IMR-90 (cell line): ENCODE results near the gene YIPF1. TPM values are rescaled to one million over a fixed set of nuclear protein-coding genes. Genes with fewer than 3 reads are reported as not detected.

Experiments
- ATAC-seq: fragments of 200-7000 bp; cut with Tn5 transposase; 2 replicates; pipeline ENCODE4 v1.9.1; 2020; ENCODE audit warnings: low read depth, mild to moderate bottlenecking, moderate library complexity
- BruUV-seq: library from RNA; stranded (reverse); fragments of 400-500 nt; replicated peaks from 2 replicates; lab custom pipeline; 2021; lab: Mats Ljungman, UMichigan
- CTCF ChIA-PET: fragments of 300-600 bp; formaldehyde crosslinking; extraction: SDS; loops from one replicate; lab custom pipeline; 2021; ENCODE audit warnings: antibody characterized with exemption; lab: Yijun Ruan, JAX
- POLR2A ChIA-PET: fragments of 300-600 bp; sonication (Branson Sonifier 250); formaldehyde crosslinking; loops from one replicate; lab custom pipeline; 2022; ENCODE audit warnings: antibody characterized with exemption; ENCODE audit not compliant: unreplicated experiment; lab: Charles Lee
- DNase-seq: peaks from one replicate; pipeline ENCODE4 v3.0.0; 2013
- H2AFZ ChIP-seq: replicated peaks from 2 replicates; pipeline ENCODE3; 2013; ENCODE audit warnings: low read length, mild to moderate bottlenecking; ENCODE audit not compliant: poor library complexity
- H2AK5ac ChIP-seq: 2 replicates; pipeline ENCODE4 v1.6.1; 2013; ENCODE audit warnings: low read depth, low read length, inconsistent platforms
- H2AK9ac ChIP-seq: replicated peaks from 2 replicates; pipeline ENCODE3; 2013; ENCODE audit warnings: mild to moderate bottlenecking, low read depth, low read length, moderate library complexity; ENCODE audit not compliant: poor library complexity
- H2BK120ac ChIP-seq: 2 replicates; pipeline ENCODE4 v1.6.1; 2013; ENCODE audit warnings: low read depth, low read length, inconsistent platforms
- H2BK15ac ChIP-seq: 3 replicates; pipeline ENCODE4 v1.6.1; 2013; ENCODE audit warnings: low read depth, low read length, inconsistent platforms
- H2BK20ac ChIP-seq: 2 replicates; pipeline ENCODE4 v1.6.1; 2013; ENCODE audit warnings: low read depth, mild to moderate bottlenecking, inconsistent platforms, low read length, moderate library complexity
- H2BK5ac ChIP-seq: 2 replicates; pipeline ENCODE4 v1.6.1; 2013; ENCODE audit warnings: mild to moderate bottlenecking, low read depth, low read length, inconsistent platforms; ENCODE audit not compliant: poor library complexity, severe bottlenecking
- H3K14ac ChIP-seq: replicated peaks from 2 replicates; pipeline ENCODE4 v1.6.1; 2013; ENCODE audit warnings: low read depth, low read length, inconsistent platforms
- H3K18ac ChIP-seq: 2 replicates; pipeline ENCODE4 v1.6.1; 2013; ENCODE audit warnings: low read depth, low read length, control low read depth
- H3K23ac ChIP-seq: 2 replicates; pipeline ENCODE4 v1.6.1; 2013; ENCODE audit warnings: low read depth, low read length, inconsistent platforms
- H3K27ac ChIP-seq: 2 replicates; pipeline ENCODE4 v1.5.1; 2013; ENCODE audit warnings: mild to moderate bottlenecking, control low read depth, low read length; ENCODE audit not compliant: insufficient read depth
- H3K27me3 ChIP-seq: 2 replicates; pipeline ENCODE4 v1.6.1; 2013; ENCODE audit warnings: low read length; ENCODE audit not compliant: control insufficient read depth, insufficient read depth
- H3K36me3 ChIP-seq: 2 replicates; pipeline ENCODE4 v1.6.1; 2013; ENCODE audit warnings: low read length, mixed read lengths; ENCODE audit not compliant: control insufficient read depth, insufficient read depth
- H3K4ac ChIP-seq: 2 replicates; pipeline ENCODE4 v1.6.1; 2013; ENCODE audit warnings: low read depth, low read length, inconsistent platforms
- H3K4me1 ChIP-seq: 2 replicates; pipeline ENCODE4 v1.6.1; 2013; ENCODE audit warnings: low read length, mixed read lengths; ENCODE audit not compliant: control insufficient read depth, insufficient read depth
- H3K4me2 ChIP-seq: 2 replicates; pipeline ENCODE4 v1.6.1; 2013; ENCODE audit warnings: low read depth, mild to moderate bottlenecking, control low read depth, low read length, moderate library complexity
- H3K4me3 ChIP-seq: 2 replicates; pipeline ENCODE4 v1.5.1; 2013; ENCODE audit warnings: low read depth, mild to moderate bottlenecking, control low read depth, low read length, moderate library complexity; ENCODE audit not compliant: insufficient read depth
- H3K56ac ChIP-seq: 2 replicates; pipeline ENCODE4 v1.6.1; 2013; ENCODE audit warnings: low read length, inconsistent platforms; ENCODE audit not compliant: insufficient read depth; ENCODE audit errors: extremely low read depth
- H3K79me1 ChIP-seq, 2 experiments: 2 replicates each; pipeline ENCODE4 v1.6.1; 2013; ENCODE audit warnings: low read length in 2 of 2, inconsistent platforms in 1 of 2, low read depth in 1 of 2
- H3K9ac ChIP-seq: 2 replicates; pipeline ENCODE4 v1.6.1; 2013; ENCODE audit warnings: low read depth, low read length, control low read depth
- H3K9me1 ChIP-seq: 2 replicates; pipeline ENCODE4 v1.6.1; 2013; ENCODE audit warnings: low read length, inconsistent platforms; ENCODE audit not compliant: insufficient read depth
- H3K9me3 ChIP-seq: 2 replicates; pipeline ENCODE4 v1.6.1; 2013; ENCODE audit warnings: low read length; ENCODE audit not compliant: control insufficient read depth, insufficient read depth
- H4K20me1 ChIP-seq: 2 replicates; pipeline ENCODE4 v1.6.1; 2013; ENCODE audit warnings: low read length, inconsistent platforms; ENCODE audit not compliant: insufficient read depth
- H4K5ac ChIP-seq: 2 replicates; pipeline ENCODE4 v1.6.1; 2013; ENCODE audit warnings: mild to moderate bottlenecking, low read depth, low read length, control low read depth
- H4K8ac ChIP-seq, 2 experiments: 2 replicates each; pipeline ENCODE4 v1.6.1; 2013; ENCODE audit warnings: low read depth in 2 of 2, low read length in 2 of 2, control low read depth in 1 of 2, inconsistent platforms in 1 of 2
- H4K91ac ChIP-seq: 2 replicates; pipeline ENCODE4 v1.6.1; 2013; ENCODE audit warnings: low read depth, low read length, inconsistent platforms; ENCODE audit not compliant: insufficient read depth
- BHLHE40 ChIP-seq: fragments of 150-350 bp; IDR thresholded peaks from 2 replicates; pipeline ENCODE4 v1.6.1; 2016; ENCODE audit warnings: mild to moderate bottlenecking, low read depth, low read length
- CHD1 ChIP-seq: IDR thresholded peaks from 2 replicates; pipeline ENCODE4 v1.6.1; 2012; ENCODE audit warnings: low read depth, low read length, improper control_type of control experiment
- CTCF ChIP-seq: conservative IDR thresholded peaks from 2 replicates; pipeline ENCODE4 v1.5.1; 2012; ENCODE audit warnings: mild to moderate bottlenecking, low read depth, low read length, improper control_type of control experiment
- ELK1 ChIP-seq: fragments of 150-350 bp; IDR thresholded peaks from 2 replicates; pipeline ENCODE4 v1.6.1; 2016; ENCODE audit warnings: low read depth, mild to moderate bottlenecking, low read length, moderate library complexity, borderline replicate concordance
- FOS ChIP-seq: fragments of 150-350 bp; IDR thresholded peaks from 2 replicates; pipeline ENCODE4 v1.6.1; 2016; ENCODE audit warnings: low read depth, low read length
- MAZ ChIP-seq: IDR thresholded peaks from 2 replicates; pipeline ENCODE4 v1.6.1; 2012; ENCODE audit warnings: low read depth, mild to moderate bottlenecking, low read length, improper control_type of control experiment, moderate library complexity, borderline replicate concordance
- MXI1 ChIP-seq: IDR thresholded peaks from 2 replicates; pipeline ENCODE4 v1.6.1; 2012; ENCODE audit warnings: low read depth, mild to moderate bottlenecking, low read length, moderate library complexity, borderline replicate concordance
- NFE2L2 ChIP-seq: fragments of 150-350 bp; IDR thresholded peaks from 2 replicates; pipeline ENCODE4 v1.6.1; 2016; ENCODE audit warnings: low read depth, mild to moderate bottlenecking, low read length
- RAD21 ChIP-seq: IDR thresholded peaks from 2 replicates; pipeline ENCODE4 v1.6.1; 2012; ENCODE audit warnings: low read length, improper control_type of control experiment
- RCOR1 ChIP-seq: IDR thresholded peaks from 2 replicates; pipeline ENCODE4 v1.6.1; 2012; ENCODE audit warnings: mild to moderate bottlenecking, low read length, improper control_type of control experiment; ENCODE audit not compliant: insufficient replicate concordance
- RFX5 ChIP-seq: IDR thresholded peaks from 2 replicates; pipeline ENCODE4 v1.8.0; 2012; ENCODE audit warnings: low read depth, mild to moderate bottlenecking, low read length, moderate library complexity
- USF2 ChIP-seq: fragments of 150-350 bp; IDR thresholded peaks from 2 replicates; pipeline ENCODE4 v1.6.1; 2017; ENCODE audit warnings: mild to moderate bottlenecking, antibody characterized with exemption, low read length, low read depth
- WGBS, 2 experiments: methylation state at CpG; one replicate each; pipeline versions ENCODE4 v1.1.5 to v1.1.7; 2013; ENCODE audit warnings: missing lambda C conversion rate in 2 of 2; ENCODE audit not compliant: insufficient read length in 1 of 2; ENCODE audit errors: extremely low coverage in 2 of 2; 5-methylcytosine and 5-hydroxymethylcytosine counted together
- dilution Hi-C: fragments of 300-500 bp; cut with HindIII; formaldehyde crosslinking; loops from one replicate; pipeline ENCODE4 v1.14.3; 2018; ENCODE audit warnings: low sequenced_read_pairs; ENCODE audit not compliant: unreplicated experiment
- in situ Hi-C: fragments of 300-500 bp; cut with MboI; formaldehyde crosslinking; loops from 3 replicates; pipeline ENCODE4 v1.14.3; 2019; ENCODE audit warnings: low sequenced_read_pairs, inconsistent platforms, mixed read lengths
- intact Hi-C: fragments of 100-400 bp; cut with micrococcal nuclease; formaldehyde crosslinking; loops from 2 replicates; pipeline ENCODE4 v1.10.0; 2022
- polyA plus RNA-seq, 3 experiments: library from polyadenylated mRNA; depleted of rRNA; stranded (reverse); fragments of >200 nt; gene quantifications; 2 replicates each; pipeline ENCODE4 v1.2.3, GENCODE V29; 2012; ENCODE audit warnings: low replicate concordance in 1 of 3
- total RNA-seq: library from RNA; depleted of rRNA; stranded (reverse); fragments of >200 nt; gene quantifications from 2 replicates; pipeline ENCODE4 v1.2.3, GENCODE V29; 2012

YIPF1 gene
- total and polyA plus RNA-seq, 2 of the 4 experiments (the other 2 are of a cell fraction) = 23.7 to 35.3 TPM

- Histone ChIP-seq H2AK5ac (no peak overlapping the region), H3K9ac (no peak overlapping the region), H3K18ac (no peak overlapping the region), H3K23ac (no peak overlapping the region), H3K36me3 (peaks cover 3% of the 10 kb centered on the region; the same call in 1 of the 2 replicates), H2BK20ac (no peak overlapping the region), H2BK5ac (no peak overlapping the region), H4K20me1 (no peaks in the 10 kb centered on the region), H3K9me3 (no peaks in the 10 kb centered on the region; the same call in 1 of the 2 replicates), H4K91ac (no peak overlapping the region), H3K9me1 (no peaks in the 10 kb centered on the region; the same call in 1 of the 2 replicates), H2AK9ac (no peak overlapping the region), H3K79me1 (peaks cover 17 to 21% of the 10 kb centered on the region in 2 experiments; a peak in 3 of 4 replicates), H2BK15ac (no peak overlapping the region), H4K8ac (no peak overlapping the region), H3K4me3 (no peak overlapping the region), H3K14ac (no peak overlapping the region), H3K4me1 (peaks cover 6% of the 10 kb centered on the region; the same call in 1 of the 2 replicates), H3K4me2 (no peak overlapping the region), H3K4ac (no peak overlapping the region), H3K27ac (no peak overlapping the region), H3K27me3 (no peaks in the 10 kb centered on the region), H2BK120ac (no peak overlapping the region), H2AFZ (no peak overlapping the region), H3K56ac (no peak overlapping the region), H4K5ac (no peak overlapping the region)
- in situ Hi-C loops (no loop called here), intact Hi-C loops (no loop called here), dilution Hi-C loops (no loop called here)
- ChIA-PET CTCF (interaction anchor here (1.5 kb wide), 1 partner anchor 16 kb away, joined by 4 read pairs; no protein-coding TSS in a partner anchor), POLR2A (no interaction called here)
- no peak for ATAC-seq
- DNase-seq = no peak
- TF ChIP-seq MAZ = no peak
- no peak for TF ChIP-seq ELK1
- TF ChIP-seq FOS = no peak
- TF ChIP-seq NFE2L2 = no peak
- no peak for TF ChIP-seq MXI1
- no peak for TF ChIP-seq BHLHE40
- TF ChIP-seq USF2 = no peak
- no peak for TF ChIP-seq RAD21
- no peak for TF ChIP-seq CHD1
- no peak for TF ChIP-seq RCOR1
- no peak for TF ChIP-seq RFX5
- TF ChIP-seq CTCF = no peak
- WGBS, 2 experiments = no CpG with 5 or more reads among the region's 2 CpGs
- no TSS peak for BruUV-seq
Observed at GRCh38 chr1:53810497-53810896, 79.1 kb downstream of the YIPF1 start.
